HG02623 (cell line): ENCODE measurements around the gene APBA2.

ENCODE experiments used
- ATAC-seq: cut with Tn5 transposase; IDR thresholded peaks from one replicate; pipeline ENCODE4 v1.9.1; 2021; ENCODE audit warnings: moderate library complexity; ENCODE audit not compliant: unreplicated experiment

APBA2 gene

DNA sequence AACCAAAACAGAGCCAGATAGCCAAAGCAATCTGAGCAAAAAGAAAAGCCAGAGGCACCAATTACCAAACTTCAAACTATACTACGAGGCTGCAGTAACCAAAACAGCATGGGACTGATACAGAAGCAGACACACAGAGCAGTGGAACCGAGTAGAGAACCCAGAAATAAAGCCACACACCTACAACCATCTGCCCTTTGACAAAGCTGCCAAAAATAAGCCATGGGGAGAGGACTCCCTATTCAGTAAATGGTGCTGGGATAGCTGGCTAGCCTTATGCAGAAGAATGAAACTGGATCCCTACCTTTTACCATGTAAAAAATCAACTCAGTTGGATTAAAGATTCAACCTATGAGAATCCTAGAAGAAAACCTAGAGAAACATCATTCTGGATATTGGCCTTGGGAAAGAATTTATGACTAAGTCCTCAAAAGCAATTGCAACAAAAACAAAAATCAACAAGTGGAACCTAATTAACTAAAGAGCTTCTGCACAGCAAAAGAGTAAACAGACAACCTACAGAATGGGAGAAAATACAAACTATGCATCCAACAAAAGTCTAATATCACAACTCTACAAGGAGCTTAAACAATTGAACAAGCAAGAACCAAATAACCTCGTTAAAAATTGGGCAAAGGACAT, 95.1 kb downstream of the APBA2 start:
- ATAC-seq: no peak

DNA sequence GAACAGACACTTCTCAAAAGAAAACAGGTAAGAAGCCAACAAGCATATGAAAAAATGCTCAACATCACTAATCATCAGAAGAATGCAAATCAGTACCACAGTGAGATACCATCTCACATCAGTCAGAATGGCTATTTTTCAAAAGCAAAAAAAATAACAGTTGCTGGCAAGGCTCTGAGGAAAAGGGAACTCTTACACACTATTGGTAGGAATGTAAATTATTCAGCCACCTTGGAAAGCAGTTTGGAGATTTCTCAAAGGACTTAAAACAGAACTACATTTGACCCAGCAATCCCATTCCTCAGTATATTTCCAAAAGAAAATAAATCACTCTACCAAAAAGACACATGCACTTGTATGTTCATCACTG, 95.6 kb downstream of the APBA2 start:
- no peak for ATAC-seq

DNA sequence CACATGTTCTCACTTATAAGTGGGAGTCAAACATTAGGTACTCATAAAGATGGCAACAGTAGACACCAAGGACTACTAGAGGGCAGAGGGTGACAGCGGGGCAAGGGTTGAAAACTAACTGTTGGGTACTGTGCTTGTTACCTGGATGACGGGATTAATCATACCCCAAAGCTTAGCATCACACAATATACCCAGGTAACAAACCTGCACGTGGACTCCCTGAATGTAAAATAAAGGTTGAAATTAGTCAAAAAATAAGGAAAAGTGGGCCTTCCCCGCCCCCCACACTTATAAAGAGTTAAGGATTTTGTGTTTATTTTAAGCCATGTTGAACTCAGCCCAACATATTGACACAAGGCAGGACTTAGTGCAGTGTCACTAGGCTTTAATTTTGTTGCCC, 96.1 kb downstream of the APBA2 start:
- no peak for ATAC-seq

DNA sequence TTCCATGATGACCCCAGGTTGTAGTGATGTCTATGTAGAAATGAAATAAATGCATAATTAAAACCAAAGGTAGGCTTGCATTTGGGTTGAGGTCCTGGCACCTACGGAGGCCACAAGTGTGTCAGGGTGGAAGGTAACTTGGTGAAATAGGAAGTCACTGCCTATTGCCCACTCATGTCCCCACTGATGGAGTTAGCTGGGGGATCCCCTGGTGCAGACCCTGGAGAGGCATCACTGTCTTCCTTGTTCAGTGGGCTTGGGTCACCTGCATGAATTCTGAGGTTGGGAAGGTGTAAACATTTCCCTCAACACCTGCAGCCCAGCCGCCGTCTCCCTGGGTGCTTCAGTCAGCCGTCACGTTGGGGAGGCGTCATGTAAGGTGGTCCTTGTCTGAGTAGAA, 97.1 kb downstream of the APBA2 start:
- no peak for ATAC-seq

DNA sequence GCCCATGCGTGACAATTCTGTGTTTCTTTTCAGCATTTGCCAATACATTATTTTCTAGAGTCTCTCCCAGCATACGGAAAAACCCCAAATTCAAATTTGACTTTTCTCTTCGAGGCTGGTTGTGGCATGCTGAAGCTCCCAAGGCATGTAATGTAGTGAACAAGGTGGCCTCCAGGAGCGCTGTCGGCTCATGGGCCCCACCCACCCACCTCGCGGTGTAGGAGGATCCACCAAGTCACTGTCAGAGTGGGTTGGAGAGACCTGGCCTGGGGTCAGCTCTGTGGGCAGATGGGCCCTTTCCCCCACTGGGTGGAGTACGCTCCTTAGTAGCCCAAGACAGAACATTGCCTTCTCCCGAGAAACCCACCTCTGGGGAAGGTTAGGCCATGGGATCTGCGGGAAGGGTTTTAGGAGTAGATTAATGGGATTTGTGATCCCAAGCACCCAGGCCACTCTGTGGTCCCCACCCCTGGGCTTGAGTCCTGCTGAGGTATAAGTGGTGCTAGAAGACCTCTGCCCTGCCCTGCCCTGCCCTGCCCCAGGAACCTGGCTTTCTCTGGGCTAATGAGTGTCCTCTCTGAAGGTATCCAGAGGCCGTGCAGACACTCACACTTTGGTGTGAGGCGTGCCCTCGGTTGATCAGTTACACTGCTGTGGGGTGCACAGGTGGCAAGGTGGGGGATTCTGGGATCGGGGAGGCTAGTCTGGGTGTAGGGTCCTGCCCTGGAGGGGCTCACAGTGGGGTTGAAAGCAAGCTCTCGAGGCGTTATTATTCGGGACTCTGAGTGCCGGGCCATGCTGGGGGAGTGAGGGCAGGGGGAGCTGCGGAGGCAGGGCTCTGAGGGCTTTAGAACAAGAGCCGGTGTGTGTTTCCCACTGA, 97.9 kb downstream of the APBA2 start:
- ATAC-seq: no peak

DNA sequence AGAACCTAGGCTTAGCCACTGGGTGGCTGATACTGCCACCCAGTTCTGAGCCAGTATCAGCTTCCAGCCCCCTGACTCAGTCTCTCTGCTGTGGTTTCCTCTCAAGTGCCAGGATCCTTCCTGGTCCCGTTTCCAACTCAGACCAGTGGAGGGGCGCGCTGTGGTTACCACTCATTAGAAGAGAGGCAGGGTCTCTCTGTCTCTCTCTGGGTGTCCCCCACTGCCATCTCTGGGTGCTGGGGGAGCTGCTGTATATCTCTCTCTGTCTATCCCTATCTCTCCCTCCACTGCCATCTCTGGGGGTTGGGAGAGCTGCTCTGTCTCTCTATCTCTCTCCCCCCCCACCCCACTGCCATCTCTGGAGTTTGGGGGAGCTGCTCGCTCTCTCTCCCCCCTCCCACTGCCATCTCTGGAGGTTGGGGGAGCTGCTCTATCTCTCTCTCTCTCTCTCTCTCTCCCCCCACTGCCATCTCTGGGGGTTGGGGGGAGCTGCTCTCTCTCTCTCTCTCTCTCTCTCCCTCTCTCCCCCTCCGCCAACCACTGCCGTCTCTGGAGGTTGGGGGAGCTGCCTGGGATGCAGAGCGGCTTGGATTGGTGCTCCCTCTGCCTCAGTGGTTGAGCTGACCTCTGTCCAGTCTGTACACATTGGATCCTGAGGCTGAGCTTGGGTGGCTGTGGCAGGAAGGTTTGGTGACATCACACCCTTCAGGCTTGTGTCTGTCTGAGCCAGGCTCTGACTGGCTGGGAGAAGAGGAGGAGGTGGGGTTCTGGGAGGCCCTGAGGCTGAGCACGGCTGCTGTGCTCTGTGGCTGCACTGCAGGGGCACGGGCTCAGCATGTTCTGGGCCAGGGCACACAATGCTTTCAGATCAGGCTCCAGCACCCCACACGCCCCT, 98.9 kb downstream of the APBA2 start:
- no peak for ATAC-seq

DNA sequence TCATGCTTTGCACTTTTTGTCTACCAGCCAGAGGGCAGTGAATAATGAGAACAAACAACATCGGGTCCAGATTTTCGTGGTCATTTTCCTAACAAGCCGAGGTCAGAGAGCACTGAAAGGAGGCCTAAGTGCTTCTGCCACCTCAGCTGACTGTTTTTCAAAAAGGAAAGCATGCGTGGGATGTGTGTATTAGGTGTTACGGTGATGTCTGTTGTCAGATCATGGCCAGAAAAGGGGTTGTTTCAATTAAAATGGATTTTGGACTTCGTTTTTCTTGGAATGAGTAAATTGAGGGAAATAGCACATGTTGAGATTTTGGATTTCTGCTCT, 99.5 kb downstream of the APBA2 start:
- ATAC-seq: no peak

DNA sequence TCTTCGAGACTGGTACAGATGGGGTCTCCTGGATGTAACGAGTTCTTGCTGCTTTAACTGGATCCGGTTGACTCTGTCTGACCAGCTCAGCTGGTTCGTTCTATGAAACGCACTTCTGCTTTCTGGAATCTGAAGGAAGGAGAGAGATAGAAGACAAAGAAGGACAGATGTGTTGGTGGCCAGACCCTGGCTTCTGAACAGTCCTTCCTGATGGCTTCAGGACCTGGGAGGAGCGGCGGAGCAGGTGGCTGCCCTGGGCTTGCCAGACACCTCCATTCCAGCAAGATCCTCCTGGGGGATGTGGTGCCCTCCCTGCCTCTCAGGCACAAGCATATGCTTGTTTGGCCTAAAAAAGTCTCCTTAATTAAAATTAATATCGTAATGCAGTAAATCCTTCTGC, 99.9 kb downstream of the APBA2 start:
- ATAC-seq: no peak

DNA sequence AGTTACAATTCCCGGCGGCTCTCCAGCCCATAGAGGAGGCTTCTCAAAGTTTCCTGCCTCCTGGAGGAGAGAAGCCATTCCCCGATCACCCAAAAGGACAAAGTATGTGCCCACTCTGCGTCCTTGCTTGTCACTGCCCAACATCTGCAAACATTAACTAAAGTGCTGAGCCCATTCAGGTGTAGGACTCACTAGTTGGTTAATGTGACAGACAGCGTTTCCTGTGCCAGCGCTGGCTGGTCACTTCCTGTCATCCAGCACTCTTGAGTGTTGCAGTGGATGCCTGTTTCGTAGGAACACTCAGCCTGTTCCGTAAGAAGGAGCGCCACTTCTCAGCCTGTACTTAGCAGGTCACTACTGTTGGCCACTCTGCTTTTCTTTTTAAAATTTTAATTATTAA, 100.3 kb downstream of the APBA2 start:
- no peak for ATAC-seq

DNA sequence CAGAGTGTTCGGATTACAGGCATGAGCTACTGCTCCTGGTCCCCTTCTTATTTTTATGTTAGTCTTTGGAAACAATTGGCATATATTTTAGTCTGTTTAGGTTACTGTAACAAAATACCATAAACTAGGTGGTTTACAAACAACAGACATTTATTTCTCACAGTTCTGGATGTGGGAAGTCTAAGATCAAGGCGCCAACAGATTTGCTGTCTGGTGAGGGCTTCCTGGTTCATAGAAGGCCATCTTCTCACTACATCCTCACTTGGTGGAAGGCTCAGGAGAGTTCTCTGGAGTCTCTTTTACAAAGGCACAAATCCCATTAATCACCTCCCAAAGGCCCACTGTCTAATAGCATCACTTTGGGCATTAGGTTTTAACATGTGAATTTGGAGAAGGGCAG, 101.0 kb downstream of the APBA2 start:
- ATAC-seq: no peak

DNA sequence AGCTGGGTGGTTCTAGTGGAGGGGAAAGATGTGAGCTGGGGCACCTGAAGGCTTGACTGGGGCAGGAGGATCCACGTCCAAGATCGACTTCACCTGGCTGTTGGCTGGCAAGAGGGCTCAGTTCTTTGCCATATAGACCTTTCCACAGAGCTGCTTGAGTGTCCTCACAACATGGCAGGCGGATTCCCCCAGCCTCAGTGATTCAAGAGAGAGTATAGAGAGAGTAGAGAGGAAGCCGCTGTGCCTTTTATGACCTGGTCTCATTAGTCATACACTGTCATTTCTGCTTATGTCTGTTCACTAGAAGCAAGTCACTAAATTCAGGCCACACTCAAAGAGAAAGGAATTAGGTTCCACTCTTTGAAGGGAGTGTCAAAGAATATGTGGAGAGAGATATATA, 101.6 kb downstream of the APBA2 start:
- no peak for ATAC-seq

DNA sequence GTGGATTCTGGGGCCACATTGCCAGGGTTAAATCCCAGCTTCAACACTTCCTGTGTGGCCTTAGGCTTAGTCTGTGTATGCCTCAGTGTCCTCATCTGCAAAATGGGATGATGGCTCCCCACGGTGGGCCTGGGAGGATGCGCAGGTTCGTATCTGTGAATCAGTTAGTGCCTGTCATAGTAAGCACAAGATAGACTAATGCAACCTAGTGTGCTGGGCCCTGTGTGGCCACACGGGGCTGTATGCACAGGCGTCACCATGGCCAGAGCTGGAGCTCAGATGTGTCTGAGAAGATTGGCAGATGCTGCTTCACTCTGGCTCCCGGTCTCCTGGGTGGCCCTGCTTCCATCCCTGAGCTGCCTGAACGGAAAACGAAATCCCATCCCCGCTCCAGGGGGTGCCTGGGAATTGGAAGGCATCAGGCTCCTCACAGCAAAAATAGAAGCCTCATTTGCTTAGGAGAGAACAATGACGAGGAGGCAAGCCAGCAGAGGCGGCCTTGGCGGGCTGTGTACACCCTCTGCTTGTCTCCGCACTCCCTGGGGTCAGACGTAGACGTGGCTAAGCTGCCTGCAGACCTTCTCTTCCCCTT, 103.6 kb downstream of the APBA2 start:
- ATAC-seq: no peak

DNA sequence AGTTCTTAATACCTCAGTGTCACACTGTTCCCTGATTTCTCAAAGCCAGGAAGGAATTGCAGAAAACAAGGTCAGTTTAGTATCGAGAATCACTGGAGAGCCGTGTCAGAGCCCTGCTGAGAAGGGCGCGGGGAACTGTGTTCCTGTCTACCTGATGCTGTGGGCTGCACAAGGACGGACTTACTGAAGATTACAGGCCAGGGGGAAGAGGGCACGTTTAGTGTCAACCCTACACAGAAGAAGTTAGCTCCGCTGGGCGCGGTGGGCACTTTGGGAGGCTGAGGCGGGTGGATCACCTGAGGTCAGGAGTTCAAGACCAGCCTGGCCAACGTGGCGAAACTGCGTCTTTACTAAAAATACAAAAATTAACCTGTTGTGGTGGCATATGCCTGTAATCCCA, 104.1 kb downstream of the APBA2 start:
- no peak for ATAC-seq

DNA sequence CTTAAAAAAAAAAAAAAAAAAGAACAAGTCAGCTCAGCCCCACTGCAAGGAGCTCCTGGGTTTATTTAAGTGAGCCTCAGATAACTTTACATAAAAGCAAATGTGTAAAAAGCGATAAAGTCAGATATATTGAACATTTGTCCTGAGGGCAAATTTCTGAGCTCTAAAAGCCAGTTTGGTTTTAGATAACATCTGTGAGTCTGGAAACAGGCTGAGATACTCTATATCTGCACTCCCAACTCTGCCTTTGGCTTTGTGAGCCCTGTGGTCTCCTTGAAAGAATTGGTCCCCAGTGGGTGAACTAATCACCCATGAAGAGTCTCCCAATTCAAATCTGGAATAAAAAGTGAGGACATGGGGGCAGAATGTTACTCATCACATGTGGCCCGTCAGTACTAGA, 104.6 kb downstream of the APBA2 start:
- ATAC-seq: no peak

DNA sequence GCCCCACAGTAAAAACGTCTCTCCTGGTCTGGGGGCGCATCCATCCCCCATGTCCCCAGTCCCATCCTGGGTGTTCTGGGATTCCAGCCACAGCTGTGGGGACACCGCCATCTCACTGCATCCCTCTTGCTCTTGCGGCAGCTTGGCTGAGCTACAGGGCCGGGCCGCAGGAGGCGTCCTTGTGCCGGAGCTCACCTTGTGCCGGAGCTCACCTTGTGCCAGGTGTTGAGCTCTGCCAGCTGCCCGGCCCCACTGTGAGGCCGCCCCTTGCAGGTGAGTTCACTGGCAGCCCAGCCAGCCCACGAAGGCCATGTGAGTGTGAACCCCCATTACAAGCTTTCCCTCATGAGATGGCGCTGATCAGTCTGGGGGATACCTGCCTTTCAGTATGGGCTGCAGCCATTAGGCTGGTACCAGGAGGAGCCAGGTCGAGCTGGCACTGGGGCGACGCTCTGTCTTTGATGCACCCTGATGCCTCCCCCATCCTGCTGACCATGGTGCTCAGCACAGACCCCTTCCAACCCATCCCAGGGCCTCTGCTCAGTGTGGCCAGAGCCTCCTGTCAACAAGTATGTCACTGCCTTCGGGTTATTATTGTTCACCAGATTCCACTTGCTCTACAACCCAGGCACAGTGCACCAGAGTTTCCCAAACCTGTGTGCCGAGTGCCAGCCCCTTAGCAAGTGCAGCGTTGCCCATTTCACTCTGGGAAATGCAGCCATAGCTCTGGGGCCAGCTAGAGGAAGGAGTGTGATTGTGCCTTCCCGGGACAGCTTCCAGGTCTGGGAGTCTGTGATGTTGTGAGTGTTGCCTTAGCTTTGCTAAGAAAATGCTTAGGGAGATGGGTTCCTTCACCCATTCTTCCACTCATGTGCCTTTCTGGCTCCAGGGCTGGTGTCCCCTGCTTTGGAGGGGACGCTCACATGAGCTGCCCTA, 105.7 kb downstream of the APBA2 start:
- ATAC-seq: no peak

DNA sequence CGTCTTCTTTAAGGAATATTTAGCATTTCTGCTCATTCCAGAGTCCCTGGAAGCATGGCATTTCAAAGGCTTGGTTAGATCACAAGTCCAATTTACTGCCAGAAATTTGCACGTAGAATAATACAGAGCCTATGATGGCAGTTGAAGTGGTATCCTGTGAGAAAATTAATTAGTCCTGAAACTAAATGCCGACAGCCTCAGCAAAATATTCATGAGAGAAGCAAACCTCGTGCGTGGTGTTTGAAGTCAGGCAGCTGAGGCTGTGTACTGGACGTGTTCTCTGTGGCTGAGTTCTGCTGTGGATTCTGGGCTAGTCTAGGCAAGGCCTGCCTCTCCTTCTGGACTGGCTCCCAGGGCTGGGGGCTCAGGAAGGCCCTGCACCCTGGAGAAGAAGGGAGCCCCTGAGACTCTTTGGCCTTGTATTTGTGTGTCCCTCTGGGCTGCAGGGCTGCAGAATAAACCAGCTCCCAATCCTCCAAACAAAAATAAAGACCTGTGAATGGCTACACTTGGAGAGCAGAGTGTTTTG, 106.6 kb downstream of the APBA2 start:
- no peak for ATAC-seq

DNA sequence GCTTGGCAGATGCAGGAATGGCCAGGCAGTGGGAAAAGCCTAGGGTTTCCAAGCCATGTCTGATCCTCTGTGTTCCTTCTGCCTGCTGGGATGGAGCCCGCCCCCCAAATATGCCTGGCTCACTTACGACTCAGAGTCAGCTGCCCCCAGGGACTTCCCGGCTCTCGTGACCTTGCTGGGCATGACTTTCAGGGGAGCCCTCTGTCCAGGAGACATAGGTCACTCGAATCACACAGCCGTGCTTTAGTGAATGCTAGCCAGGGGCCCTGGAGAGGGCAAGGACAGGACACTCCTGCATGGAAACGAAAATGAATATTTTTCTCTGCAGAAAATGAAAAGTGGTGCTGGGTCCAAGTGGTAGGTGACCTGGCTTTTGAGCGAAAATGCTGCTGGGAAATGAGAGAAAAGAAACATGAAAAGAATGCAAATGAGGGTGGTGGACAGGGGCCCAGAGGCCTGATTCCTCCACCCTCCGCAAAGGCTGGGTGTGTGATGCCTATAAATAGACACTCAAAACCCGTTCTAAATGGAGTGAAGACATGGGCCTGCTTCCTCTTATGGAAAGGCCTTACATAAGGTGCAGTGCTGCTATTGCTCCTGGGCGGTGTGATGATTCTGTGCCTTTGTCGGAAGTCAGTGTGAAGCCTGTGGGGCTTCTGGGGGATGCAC, 107.4 kb downstream of the APBA2 start:
- ATAC-seq: no peak

DNA sequence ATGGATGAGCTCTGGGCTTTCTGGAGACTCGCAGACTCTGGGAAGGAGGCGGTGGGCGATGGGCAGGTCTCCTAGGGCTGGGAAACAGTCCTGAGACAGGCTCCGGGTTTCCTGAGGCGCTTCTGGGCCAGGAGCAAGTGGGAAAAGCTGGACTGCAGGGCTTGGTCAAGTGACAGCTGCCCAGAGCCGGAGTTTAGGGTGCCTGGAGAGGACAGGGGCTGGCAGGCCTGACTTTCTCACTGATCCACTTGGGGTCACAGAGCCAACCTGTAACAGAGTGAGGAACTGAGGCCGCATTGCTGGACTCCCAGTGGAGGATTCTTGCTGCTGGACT, 107.9 kb downstream of the APBA2 start:
- no peak for ATAC-seq

DNA sequence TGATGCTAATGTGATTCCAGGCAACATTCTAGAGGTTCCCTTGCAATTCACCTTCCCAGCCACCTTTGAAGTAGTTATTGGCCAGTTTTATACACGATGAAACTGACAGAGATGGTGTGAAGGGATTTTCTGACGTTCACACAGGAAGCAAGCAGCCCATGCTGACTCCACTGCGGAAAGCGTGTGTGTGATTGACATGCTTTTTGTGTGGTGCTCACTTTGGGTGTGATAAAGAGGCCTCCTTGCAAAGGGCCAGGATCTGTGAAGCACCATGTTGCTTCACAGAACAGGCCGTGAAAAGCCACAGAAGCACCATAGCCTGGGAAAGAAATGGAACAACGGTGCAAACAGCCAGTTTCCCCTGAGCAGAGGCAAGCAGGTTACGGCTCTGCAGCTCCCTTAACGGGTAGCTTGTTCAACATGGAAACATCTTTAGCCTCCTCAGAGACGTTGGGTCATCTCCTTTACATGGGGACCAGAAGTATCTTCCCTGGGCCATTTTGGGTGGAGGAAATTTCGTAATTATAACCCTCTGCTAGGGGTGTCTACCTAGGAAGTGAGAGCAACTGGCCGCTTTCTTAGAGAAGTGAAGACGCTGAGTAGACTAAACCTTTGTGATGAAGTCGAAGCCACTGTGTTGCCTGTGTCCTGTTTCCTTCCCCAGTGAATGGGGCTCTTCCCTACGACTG, 108.5 kb downstream of the APBA2 start:
- no peak for ATAC-seq
